H9 (cell line): ENCODE measurements around the gene PRKCA. TPM values are rescaled to one million over a fixed set of nuclear protein-coding genes. Genes with fewer than 3 reads are reported as not detected.

Experiments
- DNase-seq: peaks from one replicate; pipeline ENCODE4 v3.0.0-alpha.2; 2017
- H2AFZ ChIP-seq: one replicate; pipeline ENCODE4 v1.6.1; 2013; ENCODE audit warnings: mild to moderate bottlenecking, low read length, control low read depth, moderate library complexity
- H2AK5ac ChIP-seq: 2 replicates; pipeline ENCODE4 v1.6.1; 2013; ENCODE audit warnings: low read length, control low read depth, mixed read lengths; ENCODE audit not compliant: insufficient read length
- H2BK120ac ChIP-seq: one replicate; pipeline ENCODE4 v1.6.1; 2013; ENCODE audit warnings: low read depth, mild to moderate bottlenecking, low read length, control low read depth, inconsistent platforms; ENCODE audit not compliant: poor library complexity, severe bottlenecking
- H2BK12ac ChIP-seq: 2 replicates; pipeline ENCODE4 v1.6.1; 2013; ENCODE audit warnings: low read length, control low read depth, mixed read lengths, low read depth; ENCODE audit not compliant: insufficient read length
- H2BK15ac ChIP-seq: 2 replicates; pipeline ENCODE4 v1.6.1; 2013; ENCODE audit warnings: low read depth, low read length, control low read depth
- H2BK20ac ChIP-seq: one replicate; pipeline ENCODE4 v1.6.1; 2013; ENCODE audit warnings: low read depth, mild to moderate bottlenecking, low read length, control low read depth, inconsistent platforms; ENCODE audit not compliant: poor library complexity, severe bottlenecking
- H2BK5ac ChIP-seq: 2 replicates; pipeline ENCODE4 v1.6.1; 2013; ENCODE audit warnings: low read length, control low read depth, mixed read lengths; ENCODE audit not compliant: insufficient read length
- H3K14ac ChIP-seq: 2 replicates; pipeline ENCODE4 v1.6.1; 2013; ENCODE audit warnings: low read length, control low read depth; ENCODE audit not compliant: insufficient read depth
- H3K18ac ChIP-seq: 2 replicates; pipeline ENCODE4 v1.6.1; 2013; ENCODE audit warnings: low read depth, mild to moderate bottlenecking, mixed read lengths, low read length, control low read depth; ENCODE audit not compliant: insufficient read length
- H3K23ac ChIP-seq: 2 replicates; pipeline ENCODE4 v1.6.1; 2013; ENCODE audit warnings: low read length, control low read depth, mixed read lengths, low read depth; ENCODE audit not compliant: insufficient read length
- H3K23me2 ChIP-seq: 2 replicates; pipeline ENCODE4 v1.6.1; 2013; ENCODE audit warnings: low read depth, mild to moderate bottlenecking, mixed read lengths, low read length, control low read depth; ENCODE audit not compliant: insufficient read length, poor library complexity, severe bottlenecking
- H3K27ac ChIP-seq: 2 replicates; pipeline ENCODE4 v1.5.1; 2013; ENCODE audit warnings: low read length, control low read depth, mixed read lengths, low read depth; ENCODE audit not compliant: insufficient read length
- H3K27me3 ChIP-seq: 2 replicates; pipeline ENCODE4 v1.6.1; 2013; ENCODE audit warnings: low read length, control low read depth, inconsistent platforms; ENCODE audit not compliant: insufficient read depth
- H3K4ac ChIP-seq: 2 replicates; pipeline ENCODE4 v1.6.1; 2013; ENCODE audit warnings: low read depth, mild to moderate bottlenecking, control low read depth, inconsistent platforms, low read length, moderate library complexity
- H3K4me1 ChIP-seq: 2 replicates; pipeline ENCODE4 v1.6.1; 2013; ENCODE audit warnings: low read length, control low read depth, inconsistent platforms; ENCODE audit not compliant: insufficient read depth
- H3K4me2 ChIP-seq: 2 replicates; pipeline ENCODE4 v1.6.1; 2013; ENCODE audit warnings: low read length, control low read depth, mixed read lengths; ENCODE audit not compliant: insufficient read length, insufficient read depth
- H3K56ac ChIP-seq: 2 replicates; pipeline ENCODE4 v1.6.1; 2013; ENCODE audit warnings: low read depth, mild to moderate bottlenecking, mixed read lengths, low read length, control low read depth; ENCODE audit not compliant: insufficient read length
- H3K79me1 ChIP-seq: 2 replicates; pipeline ENCODE4 v1.6.1; 2013; ENCODE audit warnings: low read depth, mild to moderate bottlenecking, moderate library complexity, low read length, control low read depth, inconsistent platforms; ENCODE audit not compliant: insufficient read depth, poor library complexity, severe bottlenecking
- H3K79me2 ChIP-seq: 2 replicates; pipeline ENCODE4 v1.6.1; 2013; ENCODE audit warnings: low read length, control low read depth, inconsistent platforms; ENCODE audit not compliant: insufficient read depth
- H3K9ac ChIP-seq: 2 replicates; pipeline ENCODE4 v1.6.1; 2013; ENCODE audit warnings: low read length, control low read depth, mixed read lengths; ENCODE audit not compliant: insufficient read length; ENCODE audit errors: extremely low read depth
- H3K9me3 ChIP-seq: one replicate; pipeline ENCODE4 v1.6.1; 2013; ENCODE audit warnings: low read depth, low read length, inconsistent platforms; ENCODE audit not compliant: control insufficient read depth
- H3T11ph ChIP-seq: one replicate; pipeline ENCODE4 v1.6.1; 2013; ENCODE audit warnings: mild to moderate bottlenecking, low read length, control low read depth, inconsistent platforms
- H4K20me1 ChIP-seq: one replicate; pipeline ENCODE4 v1.6.1; 2013; ENCODE audit not compliant: control insufficient read depth, insufficient read length, insufficient read depth
- H4K5ac ChIP-seq: 2 replicates; pipeline ENCODE4 v1.6.1; 2013; ENCODE audit warnings: low read depth, mild to moderate bottlenecking, mixed read lengths, low read length, control low read depth; ENCODE audit not compliant: insufficient read length
- H4K8ac ChIP-seq: replicated peaks from 2 replicates; pipeline ENCODE4 v1.6.1; 2013; ENCODE audit warnings: low read length, control low read depth, mixed read lengths, low read depth; ENCODE audit not compliant: insufficient read length
- H4K91ac ChIP-seq: 2 replicates; pipeline ENCODE4 v1.6.1; 2013; ENCODE audit warnings: low read depth, mild to moderate bottlenecking, moderate library complexity, mixed read lengths, low read length, control low read depth; ENCODE audit not compliant: insufficient read length
- H3K27ac Mint-ChIP-seq, 3 experiments: 2 replicates in 2 of 3; 3 replicates in 1 of 3; pipeline ENCODE4 v1.8.0; 2020 to 2021; ENCODE audit warnings: mixed read lengths in 3 of 3, mild to moderate bottlenecking in 1 of 3, moderate library complexity in 1 of 3
- H3K27me3 Mint-ChIP-seq: 2 replicates; pipeline ENCODE4 v1.8.0; 2021; ENCODE audit warnings: low read depth, mild to moderate bottlenecking, moderate library complexity, mixed read lengths
- H3K36me3 Mint-ChIP-seq, 3 experiments: 2 replicates in 2 of 3; 3 replicates in 1 of 3; pipeline ENCODE4 v1.8.0; 2020 to 2021; ENCODE audit warnings: low read depth in 3 of 3, mixed read lengths in 3 of 3; ENCODE audit not compliant: insufficient read depth in 1 of 3
- H3K4me1 Mint-ChIP-seq, 2 experiments: 2 replicates each; pipeline ENCODE4 v1.8.0; 2020; ENCODE audit warnings: mixed read lengths in 2 of 2
- H3K4me3 Mint-ChIP-seq, 2 experiments: 2 replicates in 1 of 2; 3 replicates in 1 of 2; pipeline ENCODE4 v1.8.0; 2020 to 2021; ENCODE audit warnings: mild to moderate bottlenecking in 2 of 2, mixed read lengths in 2 of 2, moderate library complexity in 1 of 2
- H3K9me3 Mint-ChIP-seq, 2 experiments: 2 replicates in 1 of 2; 3 replicates in 1 of 2; pipeline ENCODE4 v1.8.0; 2020; ENCODE audit warnings: mild to moderate bottlenecking in 2 of 2, mixed read lengths in 2 of 2, moderate library complexity in 1 of 2
- CTCF ChIP-seq: fragments of 200-600 bp; sonication (generic); conservative IDR thresholded peaks from 3 replicates; pipeline ENCODE4 v1.8.0; 2021; ENCODE audit warnings: antibody characterized with exemption, mild to moderate bottlenecking
- WGBS: extraction: QIAGEN DNeasy Blood & Tissue Kit; methylation state at CpG from one replicate; pipeline ENCODE4 v1.1.7; 2013; ENCODE audit warnings: missing lambda C conversion rate, low lambda C conversion rate, mixed read lengths; ENCODE audit not compliant: insufficient read length; ENCODE audit errors: extremely low coverage; 5-methylcytosine and 5-hydroxymethylcytosine counted together
- total RNA-seq: library from RNA; stranded (reverse); gene quantifications from 2 replicates; pipeline ENCODE4 v1.2.1, GENCODE V29; 2021

Gene PRKCA
- total RNA-seq, 1 experiment from 2014 or later, result 10.5 TPM

GRCh38 chr17:66375121-66375520 is 72.7 kb downstream of the PRKCA start:
- no peak overlapping the region for H3K18ac ChIP-seq
- no peak overlapping the region for H2BK15ac ChIP-seq
- no peak overlapping the region for H3K4me2 ChIP-seq
- Mint-ChIP-seq H3K27me3 (no peaks in the 10 kb centered on the region), H3K27ac (no peak overlapping the region), H3K9me3 (no peaks in the 10 kb centered on the region), H3K4me3 (no peak overlapping the region), H3K4me1 (peaks cover 13 to 20% of the 10 kb centered on the region in 2 experiments), H3K36me3 (no peaks in the 10 kb centered on the region)
- H2BK120ac ChIP-seq, result no peak overlapping the region
- H3K4ac ChIP-seq, result no peak overlapping the region
- H3T11ph ChIP-seq, result no peak overlapping the region
- H3K79me2 ChIP-seq, result no peaks in the 10 kb centered on the region
- H3K4me1 ChIP-seq, result peaks cover 3% of the 10 kb centered on the region; the same call in 1 of the 2 replicates
- H4K20me1 ChIP-seq, result no peaks in the 10 kb centered on the region
- no peak for DNase-seq
- H3K56ac ChIP-seq, result no peak overlapping the region
- no peaks in the 10 kb centered on the region for H3K9me3 ChIP-seq
- H3K14ac ChIP-seq, result no peak overlapping the region
- H2BK20ac ChIP-seq, result no peak overlapping the region
- H3K27ac ChIP-seq, result no peak overlapping the region
- H3K23me2 ChIP-seq, result no peaks in the 10 kb centered on the region
- H4K91ac ChIP-seq, result no peak overlapping the region
- no peaks in the 10 kb centered on the region for H3K27me3 ChIP-seq
- no peak overlapping the region for H4K8ac ChIP-seq
- H2AFZ ChIP-seq, result no peak overlapping the region
- WGBS, result no CpG with 5 or more reads among the region's 8 CpGs
- H4K5ac ChIP-seq, result no peak overlapping the region
- H3K79me1 ChIP-seq, result no peaks in the 10 kb centered on the region
- H2BK12ac ChIP-seq, result no peak overlapping the region
- H3K9ac ChIP-seq, result no peak overlapping the region
- no peak for TF ChIP-seq CTCF
- H3K23ac ChIP-seq, result no peak overlapping the region
- H2AK5ac ChIP-seq, result no peak overlapping the region
- H2BK5ac ChIP-seq, result no peak overlapping the region
